Peyer's patch (tissue), 4 donors: ENCODE data around the gene RRBP1. TPM values are rescaled to one million over a fixed set of nuclear protein-coding genes. Genes with fewer than 3 reads are reported as not detected.

Experiments
- DNase-seq, 3 donors: peaks; one replicate each; pipeline ENCODE4 v3.0.0-alpha.2; 2017 to 2019
- H3K27ac ChIP-seq, 4 donors: fragments of 200-600 bp; sonication (generic); one replicate each; pipeline ENCODE4 v1.5.1; 2016 to 2019
- H3K27me3 ChIP-seq, 2 donors: fragments of 200-600 bp; sonication (generic); one replicate each; pipeline ENCODE4 v1.5.1; 2019
- H3K36me3 ChIP-seq, 3 donors: fragments of 200-600 bp; sonication (generic); one replicate each; pipeline ENCODE4 v1.5.1; 2016 to 2019
- H3K4me1 ChIP-seq, 4 donors: fragments of 200-600 bp; sonication (generic); one replicate each; pipeline ENCODE4 v1.5.1; 2016 to 2019
- H3K4me3 ChIP-seq, 4 donors: fragments of 200-600 bp; sonication (generic); 1 replicate in 3 of 4; 2 replicates in 1 of 4; pipeline ENCODE4 v1.5.1; 2016 to 2019; ENCODE audit warnings: mild to moderate bottlenecking in 1 of 4
- H3K9me3 ChIP-seq, 4 donors: fragments of 200-600 bp; sonication (generic); one replicate each; pipeline ENCODE4 v1.5.1; 2016 to 2019; ENCODE audit warnings: mild to moderate bottlenecking in 1 of 4
- POLR2A ChIP-seq, 2 donors: fragments of 450-650 bp; IDR thresholded peaks; one replicate each; pipeline ENCODE4 v1.5.1; 2017; ENCODE audit warnings: antibody characterized with exemption in 2 of 2, mild to moderate bottlenecking in 2 of 2, moderate library complexity in 2 of 2
- total RNA-seq, 4 donors: library from RNA; depleted of rRNA; stranded (reverse); fragments of >200 nt; gene quantifications; one replicate each; pipeline ENCODE4 v1.1.0, GENCODE V29; 2016
- TF ChIP-seq, protein P1 (sequence below), 6 experiments: fragments of 450-650 bp in 4 of 6; fragments of 200-600 bp in 2 of 6; sonication (generic) in 1 of 6; IDR thresholded peaks; one replicate each; pipeline ENCODE4 v1.5.1; 2017 to 2019; ENCODE audit warnings: antibody characterized with exemption in 6 of 6, mild to moderate bottlenecking in 3 of 6, moderate library complexity in 1 of 6

Gene RRBP1
- total RNA-seq, 4 donors from 2014 or later = 169 to 328 (median 249) TPM

GRCh38 chr20:17690144-17690543 is 8.1 kb upstream of the RRBP1 start:
- Histone ChIP-seq H3K4me1 (no peaks in the 10 kb centered on the region), H3K4me3 (no peak overlapping the region), H3K27me3 (no peaks in the 10 kb centered on the region), H3K36me3 (no peaks in the 10 kb centered on the region), H3K9me3 (no peaks in the 10 kb centered on the region), H3K27ac (no peak overlapping the region)
- DNase-seq = no peak
- TF ChIP-seq, protein P1, sequence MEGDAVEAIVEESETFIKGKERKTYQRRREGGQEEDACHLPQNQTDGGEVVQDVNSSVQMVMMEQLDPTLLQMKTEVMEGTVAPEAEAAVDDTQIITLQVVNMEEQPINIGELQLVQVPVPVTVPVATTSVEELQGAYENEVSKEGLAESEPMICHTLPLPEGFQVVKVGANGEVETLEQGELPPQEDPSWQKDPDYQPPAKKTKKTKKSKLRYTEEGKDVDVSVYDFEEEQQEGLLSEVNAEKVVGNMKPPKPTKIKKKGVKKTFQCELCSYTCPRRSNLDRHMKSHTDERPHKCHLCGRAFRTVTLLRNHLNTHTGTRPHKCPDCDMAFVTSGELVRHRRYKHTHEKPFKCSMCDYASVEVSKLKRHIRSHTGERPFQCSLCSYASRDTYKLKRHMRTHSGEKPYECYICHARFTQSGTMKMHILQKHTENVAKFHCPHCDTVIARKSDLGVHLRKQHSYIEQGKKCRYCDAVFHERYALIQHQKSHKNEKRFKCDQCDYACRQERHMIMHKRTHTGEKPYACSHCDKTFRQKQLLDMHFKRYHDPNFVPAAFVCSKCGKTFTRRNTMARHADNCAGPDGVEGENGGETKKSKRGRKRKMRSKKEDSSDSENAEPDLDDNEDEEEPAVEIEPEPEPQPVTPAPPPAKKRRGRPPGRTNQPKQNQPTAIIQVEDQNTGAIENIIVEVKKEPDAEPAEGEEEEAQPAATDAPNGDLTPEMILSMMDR (IDR thresholded peaks at IDR 0.05) = no peak
- no peak for TF ChIP-seq POLR2A (IDR thresholded peaks at IDR 0.05)

DNA sequence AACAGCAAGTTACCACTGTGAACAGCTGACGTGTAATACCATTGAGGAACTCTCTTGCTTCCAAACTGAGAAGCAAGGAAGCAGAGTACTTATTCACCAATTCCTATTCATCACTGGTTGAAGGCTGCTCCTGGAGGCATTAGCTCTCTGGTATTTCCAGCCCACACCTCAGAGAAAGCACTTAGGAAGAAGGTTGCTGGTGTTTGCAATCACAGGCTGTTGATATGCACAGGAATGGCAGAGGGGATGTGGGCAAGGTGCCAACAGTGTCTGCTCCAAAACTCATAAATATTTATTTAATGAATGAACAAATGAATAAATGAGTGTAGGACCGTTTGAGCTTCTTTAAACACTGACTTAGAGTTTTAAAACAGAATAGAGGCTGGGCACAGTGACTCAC is 6.9 kb upstream of the RRBP1 start:
- no peaks in the 10 kb centered on the region for H3K9me3 ChIP-seq
- H3K4me1 ChIP-seq = no peaks in the 10 kb centered on the region
- H3K4me3 ChIP-seq = no peak overlapping the region
- H3K27me3 ChIP-seq = no peaks in the 10 kb centered on the region
- H3K27ac ChIP-seq = no peak overlapping the region
- TF ChIP-seq POLR2A (IDR thresholded peaks at IDR 0.05) = no peak
- TF ChIP-seq, protein P1 (IDR thresholded peaks at IDR 0.05) = no peak
- no peak for DNase-seq
- H3K36me3 ChIP-seq = no peaks in the 10 kb centered on the region

DNA sequence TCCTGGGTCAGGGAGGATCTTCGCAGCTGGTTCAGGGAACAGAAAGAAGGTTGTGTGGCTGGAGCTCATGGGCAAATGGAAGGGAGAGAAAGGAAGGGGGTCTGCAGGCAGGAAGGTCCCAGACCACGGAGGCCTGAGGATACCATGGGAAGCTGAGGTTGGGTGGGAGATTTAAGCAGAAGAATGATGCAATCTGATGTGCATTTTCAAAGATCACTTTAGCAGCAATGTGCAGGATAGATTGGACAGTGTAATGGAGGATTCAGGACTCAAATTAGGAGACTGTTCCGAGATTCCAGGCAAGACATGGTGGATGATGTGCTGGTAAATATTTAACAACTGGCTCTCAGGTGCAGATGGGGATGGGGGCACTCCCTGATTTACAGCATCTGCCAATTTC is 5.8 kb upstream of the RRBP1 start:
- DNase-seq = no peak
- Histone ChIP-seq H3K4me1 (peaks cover 0 to 9% (median 0%) of the 10 kb centered on the region in 4 donors), H3K9me3 (no peaks in the 10 kb centered on the region), H3K27me3 (no peaks in the 10 kb centered on the region), H3K4me3 (no peak overlapping the region), H3K27ac (no peak overlapping the region), H3K36me3 (no peaks in the 10 kb centered on the region)
- TF ChIP-seq POLR2A (IDR thresholded peaks at IDR 0.05) = no peak
- TF ChIP-seq, protein P1 (IDR thresholded peaks at IDR 0.05) = no peak

GRCh38 chr20:17685168-17685567 is 3.1 kb upstream of the RRBP1 start:
- Histone ChIP-seq H3K27me3 (no peaks in the 10 kb centered on the region), H3K4me1 (peaks cover 0 to 14% (median 2%) of the 10 kb centered on the region in 4 donors), H3K9me3 (no peaks in the 10 kb centered on the region), H3K36me3 (no peaks in the 10 kb centered on the region), H3K27ac (no peak overlapping the region), H3K4me3 (no peak overlapping the region)
- no peak for DNase-seq
- no peak for TF ChIP-seq POLR2A (IDR thresholded peaks at IDR 0.05)
- TF ChIP-seq, protein P1 (IDR thresholded peaks at IDR 0.05) = no peak

DNA sequence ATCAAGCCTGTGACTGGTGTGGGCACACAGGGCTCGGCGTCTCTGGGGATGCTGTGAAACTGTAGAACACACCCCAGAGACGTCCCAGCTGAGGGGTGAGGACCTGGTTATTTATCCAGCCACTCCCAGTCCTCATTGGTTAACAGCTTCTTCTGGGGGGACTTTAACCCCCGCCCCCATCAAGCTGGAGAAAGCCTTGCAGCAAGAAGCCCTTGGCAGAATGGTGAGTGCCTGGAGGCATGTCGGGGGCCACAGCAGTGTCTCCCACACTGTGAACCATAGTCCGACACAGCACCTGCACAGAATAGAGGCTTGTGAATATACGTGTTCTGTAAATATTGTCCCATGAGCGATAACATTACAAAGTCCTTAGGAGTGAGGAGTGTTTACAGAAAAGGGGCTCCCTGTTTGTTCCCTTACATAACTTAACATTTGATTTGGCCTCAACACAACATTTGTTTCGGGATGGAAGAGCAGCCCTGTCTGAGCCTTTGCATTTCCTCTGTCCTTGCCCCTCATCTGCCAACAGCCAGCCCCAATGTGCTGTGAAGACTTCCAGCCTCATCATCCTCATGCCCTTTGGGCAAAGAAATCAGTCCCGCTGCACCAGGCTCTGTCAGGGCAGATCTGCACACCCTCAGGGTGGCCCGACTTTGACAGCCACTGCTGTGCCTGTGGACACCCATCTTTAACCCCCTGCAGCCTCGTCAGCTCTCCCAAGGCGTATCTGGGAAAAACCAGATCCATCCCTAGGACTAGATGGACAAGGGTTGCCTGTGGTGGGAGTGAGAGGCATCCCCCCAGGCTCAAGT is 2.2 kb upstream of the RRBP1 start:
- Histone ChIP-seq H3K36me3 (peaks cover 0 to 2% (median 0%) of the 10 kb centered on the region in 3 donors), H3K9me3 (no peaks in the 10 kb centered on the region), H3K4me3 (no peak overlapping the region), H3K4me1 (peaks cover 0 to 23% (median 2%) of the 10 kb centered on the region in 4 donors), H3K27ac (peak overlapping the region in 2 of 4 donors; percentile 22 to 45), H3K27me3 (no peaks in the 10 kb centered on the region)
- TF ChIP-seq POLR2A (IDR thresholded peaks at IDR 0.05) = no peak
- TF ChIP-seq, protein P1 (IDR thresholded peaks at IDR 0.05) = no peak
- DNase-seq = peak in 2 of 3 donors; percentile 52 to 59
